Measurements from ENCODE around the gene SLCO1B1.

DNA sequence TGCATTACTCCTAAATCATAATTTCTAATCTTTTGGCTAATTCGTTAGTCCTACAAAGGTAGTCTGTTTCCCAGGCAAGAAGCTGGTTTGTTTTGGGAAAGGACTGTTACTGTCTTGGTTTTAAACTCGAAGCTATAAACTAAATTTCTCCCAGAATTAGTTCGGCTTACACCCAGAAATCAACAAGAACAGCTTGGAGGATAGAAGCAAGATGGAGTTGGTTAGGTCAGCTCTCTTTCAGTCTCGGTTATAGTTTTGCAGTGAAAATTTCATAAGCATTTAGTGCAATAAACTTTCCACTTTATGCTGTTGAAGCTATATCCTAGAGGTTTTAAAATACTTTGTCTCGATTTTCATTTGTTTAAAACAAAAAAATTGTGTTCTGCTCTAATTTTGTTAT is 103.4 kb downstream of the SLCO1B1 start:
- TF ChIP-seq, protein P1, sequence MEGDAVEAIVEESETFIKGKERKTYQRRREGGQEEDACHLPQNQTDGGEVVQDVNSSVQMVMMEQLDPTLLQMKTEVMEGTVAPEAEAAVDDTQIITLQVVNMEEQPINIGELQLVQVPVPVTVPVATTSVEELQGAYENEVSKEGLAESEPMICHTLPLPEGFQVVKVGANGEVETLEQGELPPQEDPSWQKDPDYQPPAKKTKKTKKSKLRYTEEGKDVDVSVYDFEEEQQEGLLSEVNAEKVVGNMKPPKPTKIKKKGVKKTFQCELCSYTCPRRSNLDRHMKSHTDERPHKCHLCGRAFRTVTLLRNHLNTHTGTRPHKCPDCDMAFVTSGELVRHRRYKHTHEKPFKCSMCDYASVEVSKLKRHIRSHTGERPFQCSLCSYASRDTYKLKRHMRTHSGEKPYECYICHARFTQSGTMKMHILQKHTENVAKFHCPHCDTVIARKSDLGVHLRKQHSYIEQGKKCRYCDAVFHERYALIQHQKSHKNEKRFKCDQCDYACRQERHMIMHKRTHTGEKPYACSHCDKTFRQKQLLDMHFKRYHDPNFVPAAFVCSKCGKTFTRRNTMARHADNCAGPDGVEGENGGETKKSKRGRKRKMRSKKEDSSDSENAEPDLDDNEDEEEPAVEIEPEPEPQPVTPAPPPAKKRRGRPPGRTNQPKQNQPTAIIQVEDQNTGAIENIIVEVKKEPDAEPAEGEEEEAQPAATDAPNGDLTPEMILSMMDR (optimal IDR thresholded peaks at IDR 0.05 in 1 of 3, IDR thresholded peaks at IDR 0.05 in 1 of 3, conservative IDR thresholded peaks at IDR 0.05 in 1 of 3; ENCODE audit: extremely low read depth in 1 of 3, insufficient read depth in 2 of 3, low read length in 3 of 3): no peak
- no peak for TF ChIP-seq EZH2 (IDR thresholded peaks at IDR 0.05; ENCODE audit: low read length)

Measured in keratinocyte (primary cell).